HG02840 (cell line): ENCODE data around the gene SBF1.
"Not testable (repeated sequence)": the region's sequence is repeated elsewhere in the genome, so short reads cannot be mapped to it uniquely, and the experiment has no call there.

Experiments used
- ATAC-seq: cut with Tn5 transposase; IDR thresholded peaks from one replicate; pipeline ENCODE4 v1.9.1; 2021; ENCODE audit warnings: mild to moderate bottlenecking, moderate library complexity, moderate number of reproducible peaks; ENCODE audit not compliant: unreplicated experiment, low FRiP score

Gene SBF1

DNA sequence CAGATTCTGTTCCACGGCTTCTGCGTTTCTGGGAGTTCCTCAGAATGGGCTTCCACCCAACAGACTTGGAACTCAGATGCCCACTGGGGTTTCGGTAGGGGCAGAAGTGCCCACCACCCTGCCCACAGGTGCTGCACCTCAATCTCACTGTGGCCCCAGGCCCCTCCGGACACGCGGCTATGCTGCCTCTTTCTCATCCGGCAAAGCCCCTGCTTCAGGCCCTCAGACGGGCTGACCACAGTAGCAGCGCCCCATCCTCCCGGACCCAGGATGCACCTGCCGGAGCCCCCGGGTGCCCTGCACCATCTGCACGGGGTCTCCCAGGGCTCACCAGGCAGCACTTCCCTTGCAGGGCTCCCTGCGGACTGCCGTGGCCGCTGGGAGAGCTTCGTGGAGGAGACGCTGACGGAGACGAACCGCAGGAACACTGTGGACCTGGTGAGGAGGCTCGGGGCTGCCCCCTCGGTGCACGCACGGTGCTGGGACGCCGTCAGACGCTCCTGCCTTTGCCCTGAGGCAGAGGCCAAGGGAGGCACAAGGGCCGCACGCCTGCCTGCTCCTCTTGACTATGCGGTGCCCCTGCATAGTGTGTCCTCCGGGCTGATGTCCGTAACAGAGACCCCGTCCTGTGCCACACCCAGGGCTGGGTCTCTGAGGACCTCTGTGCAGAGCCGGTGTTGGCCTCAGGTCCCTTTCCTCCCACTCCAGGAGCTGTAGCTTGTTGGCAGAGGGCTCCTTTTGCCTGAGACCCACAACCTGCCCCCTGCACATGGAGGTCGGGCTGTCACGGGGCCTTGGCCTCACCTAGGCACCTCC lies 38.6 kb downstream of the SBF1 start:
- no peak for ATAC-seq

DNA sequence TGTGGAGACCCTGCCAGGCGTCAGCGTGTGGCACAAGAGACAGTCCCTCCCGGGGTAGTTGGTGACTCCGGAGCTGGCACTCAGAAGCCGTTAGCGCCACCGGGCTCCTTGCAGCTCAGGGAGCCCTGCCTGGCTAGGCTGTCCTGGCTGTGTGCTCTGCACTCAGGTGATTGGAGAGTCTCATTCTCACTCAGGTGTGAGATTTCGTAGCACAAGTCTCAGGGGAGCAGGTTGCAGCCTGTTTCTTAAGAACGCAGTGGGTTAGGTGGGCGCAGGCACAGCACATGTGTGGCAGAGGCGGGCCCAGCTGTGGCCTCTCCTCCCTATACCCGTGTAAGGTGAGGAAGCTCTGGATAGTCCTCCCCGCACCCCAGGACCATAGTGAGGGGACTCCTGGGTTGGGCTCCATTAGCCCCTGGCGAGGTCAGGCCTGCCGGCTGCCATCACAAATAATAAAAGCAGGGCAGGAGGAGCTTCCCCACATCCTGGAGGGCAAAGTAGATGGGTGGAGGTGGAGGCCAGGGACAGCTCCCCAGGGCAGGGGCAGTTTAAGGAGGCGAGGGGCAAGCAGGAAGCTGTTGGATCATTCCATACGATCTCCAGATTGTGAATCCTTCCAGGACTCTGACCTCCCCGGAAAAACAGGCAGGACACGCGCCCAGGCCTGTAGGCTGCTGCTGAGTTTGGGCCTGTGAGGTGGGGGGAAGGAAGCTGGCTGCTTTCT lies 39.4 kb downstream of the SBF1 start:
- no peak for ATAC-seq

DNA sequence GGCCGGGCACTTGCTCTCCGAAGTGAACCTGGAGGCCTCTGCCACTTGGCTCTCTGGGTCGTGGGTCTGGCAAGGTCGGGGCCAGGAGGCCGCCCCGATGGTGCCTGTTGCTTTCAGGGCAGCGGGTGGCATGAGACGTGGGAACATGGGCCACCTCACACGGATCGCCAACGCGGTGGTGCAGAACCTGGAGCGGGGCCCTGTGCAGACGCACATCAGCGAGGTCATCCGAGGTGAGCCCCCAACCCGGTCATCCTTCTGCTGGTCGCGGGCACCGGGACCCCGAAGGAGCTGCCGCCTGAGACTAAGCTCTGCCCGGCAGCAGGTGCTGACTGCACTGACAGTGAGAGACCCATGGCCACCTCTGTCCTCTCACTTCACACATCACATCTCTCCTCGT lies 40.0 kb downstream of the SBF1 start:
- no peak for ATAC-seq

DNA sequence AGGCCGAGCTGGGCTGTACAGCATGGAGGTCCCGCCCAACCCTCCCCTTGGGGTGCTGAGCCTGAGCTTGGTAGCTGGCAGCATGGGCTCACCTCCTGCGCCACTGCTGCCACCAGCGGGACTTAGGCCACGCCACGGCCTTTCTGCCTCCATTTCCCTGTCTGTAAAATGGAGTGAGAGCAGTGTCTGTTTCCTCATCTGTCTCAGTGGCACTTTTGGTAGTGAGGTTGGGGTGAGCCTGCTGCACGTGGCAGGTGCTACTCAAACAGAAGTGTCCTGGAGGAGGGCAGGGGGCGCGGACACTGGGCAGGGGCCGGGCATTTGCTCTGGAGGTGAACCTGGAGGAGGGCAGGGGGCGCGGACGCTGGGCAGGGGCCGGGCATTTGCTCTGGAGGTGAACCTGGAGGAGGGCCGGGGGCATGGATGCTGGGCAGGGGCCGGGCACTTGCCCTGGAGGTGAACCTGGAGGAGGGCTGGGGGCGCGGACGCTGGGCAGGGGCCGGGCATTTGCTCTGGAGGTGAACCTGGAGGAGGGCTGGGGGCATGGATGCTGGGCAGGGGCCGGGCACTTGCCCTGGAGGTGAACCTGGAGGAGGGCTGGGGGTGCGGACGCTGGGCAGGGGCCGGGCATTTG lies 41.8 kb downstream of the SBF1 start:
- not testable (repeated sequence) for ATAC-seq

DNA sequence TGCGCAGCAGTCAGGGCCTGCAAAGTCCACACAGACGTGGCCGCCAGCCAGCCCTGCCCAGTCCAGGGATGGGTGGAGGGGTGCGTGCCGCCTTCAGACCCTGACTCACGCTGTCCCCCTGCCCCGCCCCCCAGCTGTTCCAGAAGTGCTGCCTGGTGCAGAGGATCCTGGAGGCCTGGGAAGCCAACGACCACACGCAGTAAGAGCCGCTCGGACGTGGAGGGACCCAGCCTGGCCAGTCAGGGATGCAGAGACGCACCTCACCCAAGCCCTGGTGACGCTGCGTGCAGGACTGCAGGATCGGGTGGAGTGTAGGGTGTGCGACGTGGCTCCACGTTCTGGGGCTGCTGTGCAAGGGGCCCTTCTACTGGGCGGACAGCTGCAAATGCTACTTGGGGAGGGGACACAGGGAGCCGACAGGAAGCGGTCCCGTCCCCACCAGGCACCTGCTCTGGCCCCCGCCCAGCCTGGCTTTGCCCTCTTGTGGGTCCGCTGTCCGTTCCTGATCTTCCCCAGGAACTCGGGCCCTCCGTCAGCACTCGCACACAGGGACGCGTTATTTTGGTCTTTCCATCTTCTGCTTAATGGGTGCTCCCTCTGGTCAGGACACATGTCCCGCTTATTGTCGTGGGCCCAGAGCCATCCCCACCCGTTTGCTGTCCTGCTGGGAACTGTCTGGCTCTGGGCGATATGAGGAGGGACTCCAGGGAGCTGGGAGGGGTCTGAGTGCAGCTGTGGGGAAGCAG lies 42.5 kb downstream of the SBF1 start:
- ATAC-seq: no peak

DNA sequence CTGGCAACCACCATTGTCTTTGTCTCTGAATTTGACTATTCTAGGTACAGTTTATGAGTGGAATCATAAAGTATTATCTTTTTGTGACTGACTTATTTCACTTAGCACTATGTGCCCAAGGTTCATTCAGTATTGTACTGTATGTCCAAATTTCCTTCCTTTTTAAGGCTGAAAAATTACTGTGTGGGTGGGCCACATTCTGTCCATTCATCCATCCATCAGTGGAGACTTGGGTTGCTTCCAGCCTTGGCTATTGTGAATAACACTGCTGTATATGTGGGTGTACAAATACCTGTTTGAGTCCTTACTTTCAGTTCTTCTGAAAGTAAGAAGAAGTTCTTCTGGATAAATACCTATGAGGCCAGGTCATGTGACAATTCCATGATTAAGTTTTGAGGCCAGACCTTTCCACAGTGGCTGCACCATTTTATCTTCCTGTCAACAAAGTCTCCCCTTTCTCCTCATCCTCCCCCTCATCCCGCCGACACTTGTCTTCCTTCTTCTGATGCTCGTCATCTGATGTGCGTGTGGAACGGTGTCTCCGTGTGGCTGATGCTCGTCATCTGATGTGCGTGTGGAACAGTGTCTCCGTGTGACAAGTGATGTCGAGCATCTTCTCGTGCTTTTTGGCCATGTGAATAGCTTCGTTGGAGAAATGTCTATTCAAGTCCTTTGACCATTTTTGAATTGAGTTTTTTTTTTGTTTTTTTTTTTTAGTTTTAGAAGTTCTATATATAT lies 49.5 kb downstream of the SBF1 start:
- ATAC-seq: no peak

DNA sequence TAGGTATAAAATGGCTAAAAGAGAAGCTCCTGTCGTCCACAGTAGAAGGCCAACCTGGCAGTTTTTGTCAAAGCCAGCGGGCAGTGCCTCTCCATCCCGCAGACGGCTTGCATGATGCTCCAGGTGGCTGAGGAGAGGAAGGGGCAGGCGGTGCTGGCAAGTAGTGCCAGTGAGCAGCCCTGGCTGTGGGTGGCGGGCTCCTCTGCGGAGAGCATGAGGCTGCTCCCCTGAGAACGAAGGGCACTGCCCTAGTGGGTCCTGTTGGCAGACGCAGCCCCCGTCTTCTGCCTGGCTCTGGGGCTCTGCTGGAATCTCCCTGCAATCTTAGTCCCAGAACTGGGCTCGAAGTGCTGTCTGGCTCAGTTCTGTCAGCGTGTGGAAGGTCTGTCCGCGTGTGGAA lies 50.9 kb downstream of the SBF1 start:
- no peak for ATAC-seq

DNA sequence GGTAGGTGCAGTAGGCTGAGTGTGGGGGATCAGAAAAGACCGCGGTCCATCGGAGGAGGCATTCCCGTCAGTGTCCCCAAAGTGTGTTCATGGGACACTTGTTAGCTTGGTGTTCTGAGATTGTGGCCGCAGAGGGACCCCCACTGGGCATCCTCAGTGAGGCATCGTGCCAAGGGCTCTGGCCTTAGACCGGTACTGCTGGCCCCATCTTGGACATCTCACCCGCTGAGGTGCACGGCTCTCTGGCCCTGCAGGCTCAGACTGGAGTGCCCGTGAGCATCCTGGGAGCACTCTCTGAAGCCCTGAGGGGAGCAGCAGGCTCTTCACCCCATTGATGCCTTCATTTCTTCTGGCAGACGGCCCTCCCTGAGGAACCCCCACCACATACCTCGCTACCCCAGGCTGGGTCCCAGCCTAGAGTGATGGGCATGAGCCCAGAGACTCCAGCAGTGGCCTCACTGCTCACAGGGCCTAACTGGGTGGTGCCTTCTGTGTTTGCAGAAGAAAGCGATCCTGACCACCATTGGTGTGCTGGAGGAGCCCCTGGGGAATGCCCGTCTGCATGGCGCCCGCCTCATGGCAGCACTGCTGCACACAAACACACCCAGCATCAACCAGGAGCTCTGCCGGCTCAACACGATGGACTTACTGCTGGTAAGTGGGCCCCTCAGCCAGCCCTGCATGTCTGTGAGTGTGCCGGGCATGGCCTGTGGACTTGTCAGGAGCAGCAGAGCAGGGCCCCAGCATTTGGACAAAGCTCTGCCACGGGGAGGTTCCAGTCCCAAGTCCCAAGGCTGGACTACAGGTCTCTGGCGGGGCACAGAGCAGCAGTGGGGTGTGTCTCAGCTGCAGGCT lies 51.6 kb downstream of the SBF1 start:
- ATAC-seq: no peak

DNA sequence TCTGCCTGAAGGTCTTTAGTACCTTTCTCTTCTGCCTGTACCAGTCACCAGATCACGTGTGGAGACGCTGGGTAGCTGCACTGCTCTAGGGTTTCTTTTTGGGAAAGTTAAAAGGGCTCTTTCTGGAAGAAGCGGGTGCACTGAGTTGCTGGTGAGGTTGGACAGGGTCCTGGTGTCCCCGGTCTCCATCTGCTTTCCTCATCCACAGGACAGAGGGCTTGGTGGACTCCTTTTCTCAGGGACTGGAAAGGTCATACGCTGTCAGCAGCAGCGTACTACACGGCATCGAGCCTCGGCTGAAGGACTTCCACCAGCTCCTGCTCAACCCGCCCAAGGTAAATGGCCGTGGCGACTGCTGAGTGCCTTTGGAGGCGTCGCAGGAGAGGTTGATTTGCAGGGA lies 52.8 kb downstream of the SBF1 start:
- ATAC-seq: no peak

DNA sequence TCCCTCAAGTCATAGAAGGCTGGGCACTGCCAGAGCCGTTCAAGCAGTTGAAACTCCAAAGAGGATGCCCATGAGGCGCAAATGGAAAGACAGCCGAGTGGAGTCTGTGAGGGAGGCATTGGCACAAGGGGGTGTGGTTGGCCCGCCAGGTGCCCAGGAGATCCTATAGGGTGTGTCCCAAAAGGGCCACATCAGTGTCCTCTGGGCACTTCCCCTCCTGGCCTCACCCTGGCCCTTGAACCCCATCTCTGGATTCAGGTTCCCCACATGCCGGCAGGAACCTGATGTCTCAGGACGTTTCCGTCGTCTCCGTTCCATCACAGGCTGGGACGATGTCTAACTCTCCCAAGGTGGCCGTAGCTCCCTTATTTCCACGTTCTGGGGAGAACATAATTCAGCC lies 54.3 kb downstream of the SBF1 start:
- ATAC-seq: no peak

DNA sequence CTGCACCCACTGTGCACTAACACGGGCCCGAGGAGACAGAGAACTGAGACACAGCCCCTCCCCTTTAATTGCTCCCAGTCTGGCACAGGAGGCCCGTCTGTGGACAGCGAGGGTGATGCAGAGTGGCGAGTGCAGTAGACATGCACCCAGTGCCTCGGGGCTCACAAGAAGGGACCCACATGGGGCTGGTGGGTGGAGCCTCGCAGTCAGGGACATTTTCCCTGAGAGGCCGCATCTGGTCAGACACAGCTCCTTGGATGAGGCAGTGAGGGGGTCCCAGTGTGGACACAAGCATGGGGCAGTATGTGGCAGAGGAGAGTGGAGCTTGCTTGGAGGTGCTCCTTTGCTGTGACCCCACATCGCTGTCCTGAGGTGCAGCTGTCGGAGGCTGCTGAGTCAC lies 54.8 kb downstream of the SBF1 start:
- no peak for ATAC-seq

DNA sequence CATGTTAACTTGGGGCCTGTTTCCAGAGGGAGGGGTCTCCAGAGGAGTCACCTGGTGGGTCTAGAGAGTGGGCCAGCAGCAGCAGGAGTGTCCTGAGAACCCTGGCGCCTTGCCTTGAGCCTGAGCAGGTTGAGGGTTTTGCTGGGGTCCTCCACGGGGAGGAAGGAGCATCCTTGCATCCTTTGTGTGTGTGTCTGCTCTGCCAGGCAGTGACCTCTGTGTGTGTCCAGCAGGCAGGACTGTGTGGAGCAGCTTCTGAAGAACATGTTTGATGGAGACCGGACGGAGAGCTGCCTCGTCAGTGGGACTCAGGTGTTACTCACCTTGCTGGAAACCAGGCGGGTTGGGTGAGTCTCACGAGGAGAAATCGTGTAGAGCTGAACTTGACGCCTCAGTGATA lies 55.7 kb downstream of the SBF1 start:
- ATAC-seq: no peak

DNA sequence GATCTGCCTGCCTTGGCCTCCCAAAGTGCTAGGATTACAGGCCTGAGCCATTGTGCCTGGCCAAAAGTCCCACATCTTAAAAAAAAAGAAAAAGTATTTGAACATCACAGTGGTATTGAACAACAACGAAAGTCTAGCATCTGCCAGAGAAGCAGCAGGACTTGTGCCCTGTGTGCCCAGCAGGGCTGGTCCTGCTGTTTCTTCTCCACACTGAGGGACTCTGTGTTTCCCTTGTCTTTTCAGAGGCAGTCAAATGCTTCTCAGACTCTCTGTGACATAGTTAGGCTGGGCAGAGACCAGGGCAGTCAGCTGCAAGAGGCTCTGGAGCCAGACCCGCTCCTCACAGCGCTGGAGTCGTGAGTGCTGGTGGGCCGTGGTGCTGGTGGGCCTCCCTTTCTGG lies 56.2 kb downstream of the SBF1 start:
- no peak for ATAC-seq

DNA sequence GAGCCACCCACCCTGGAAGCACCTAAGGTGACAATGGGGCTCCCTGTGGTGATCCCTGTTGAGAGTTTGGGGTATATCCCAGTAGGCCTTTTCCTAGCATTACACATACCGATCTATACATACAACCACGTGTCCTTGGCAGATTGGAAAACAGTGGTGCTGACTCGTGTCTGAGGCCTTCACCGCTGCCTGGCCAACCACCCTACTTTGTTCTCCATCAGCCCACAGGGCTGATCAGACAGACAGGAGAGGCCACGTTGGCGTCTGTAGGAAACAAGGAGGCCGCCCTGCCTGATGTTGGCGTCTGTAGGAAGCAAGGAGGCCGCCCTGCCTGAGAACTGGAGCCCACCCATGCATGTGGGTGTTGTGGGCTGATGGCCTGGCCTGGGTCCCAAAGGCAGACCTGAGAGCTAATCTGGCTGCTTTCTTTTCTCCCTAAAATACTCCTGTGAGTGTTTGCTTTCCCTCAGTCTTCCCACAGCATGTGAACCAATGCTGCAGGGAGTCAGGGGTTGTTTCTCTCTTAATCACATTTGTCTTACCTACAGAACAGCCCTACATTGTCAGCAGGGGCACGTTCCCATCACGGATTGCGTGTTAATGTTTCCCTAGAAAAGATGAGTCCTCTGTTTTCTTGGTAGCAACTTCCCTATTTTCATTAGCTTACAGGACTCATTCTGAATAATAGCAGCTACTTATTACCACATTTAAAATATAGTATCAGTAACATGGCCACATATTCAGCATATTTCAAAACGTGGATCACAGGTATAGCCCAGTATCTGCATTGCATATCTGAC lies 57.2 kb downstream of the SBF1 start:
- ATAC-seq: no peak

DNA sequence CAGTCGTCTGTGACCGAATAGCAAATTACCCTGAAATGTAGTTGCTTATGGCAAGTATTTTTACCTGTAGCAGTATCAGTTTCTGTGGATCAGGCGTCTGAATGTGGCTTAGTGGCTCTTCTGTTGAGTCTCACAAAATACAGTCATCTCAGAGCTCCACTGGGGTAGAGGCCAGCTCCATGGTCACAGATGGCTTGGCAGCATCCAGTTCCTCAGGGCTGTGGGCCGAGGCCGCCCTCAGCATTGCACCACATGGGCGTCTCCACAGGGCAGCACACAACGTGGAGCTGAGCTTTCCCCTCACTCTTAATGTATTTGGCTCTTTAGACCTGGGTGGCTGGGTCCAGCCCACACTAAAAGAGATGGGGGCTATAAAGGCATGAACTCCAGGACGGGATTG lies 57.8 kb downstream of the SBF1 start:
- no peak for ATAC-seq

DNA sequence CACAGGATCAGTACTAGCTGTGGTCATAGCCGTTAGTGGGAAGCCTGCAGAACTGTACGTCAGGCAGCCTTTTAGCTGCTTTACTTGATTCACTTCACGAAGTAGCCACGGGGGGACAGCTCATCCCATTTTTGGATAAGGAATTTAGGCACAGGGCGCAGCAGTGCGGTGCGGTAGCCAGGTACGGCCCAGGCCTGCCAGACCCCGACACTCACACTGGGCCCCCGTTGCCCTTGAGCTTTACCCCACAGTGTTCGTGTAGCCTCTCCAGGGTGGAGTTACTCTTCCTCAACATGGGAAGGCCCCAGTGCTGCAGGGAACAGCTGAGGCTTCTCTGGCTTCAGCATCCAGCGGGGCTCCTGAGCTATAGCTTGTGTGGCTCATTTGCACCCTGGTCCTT lies 59.4 kb downstream of the SBF1 start:
- no peak for ATAC-seq

DNA sequence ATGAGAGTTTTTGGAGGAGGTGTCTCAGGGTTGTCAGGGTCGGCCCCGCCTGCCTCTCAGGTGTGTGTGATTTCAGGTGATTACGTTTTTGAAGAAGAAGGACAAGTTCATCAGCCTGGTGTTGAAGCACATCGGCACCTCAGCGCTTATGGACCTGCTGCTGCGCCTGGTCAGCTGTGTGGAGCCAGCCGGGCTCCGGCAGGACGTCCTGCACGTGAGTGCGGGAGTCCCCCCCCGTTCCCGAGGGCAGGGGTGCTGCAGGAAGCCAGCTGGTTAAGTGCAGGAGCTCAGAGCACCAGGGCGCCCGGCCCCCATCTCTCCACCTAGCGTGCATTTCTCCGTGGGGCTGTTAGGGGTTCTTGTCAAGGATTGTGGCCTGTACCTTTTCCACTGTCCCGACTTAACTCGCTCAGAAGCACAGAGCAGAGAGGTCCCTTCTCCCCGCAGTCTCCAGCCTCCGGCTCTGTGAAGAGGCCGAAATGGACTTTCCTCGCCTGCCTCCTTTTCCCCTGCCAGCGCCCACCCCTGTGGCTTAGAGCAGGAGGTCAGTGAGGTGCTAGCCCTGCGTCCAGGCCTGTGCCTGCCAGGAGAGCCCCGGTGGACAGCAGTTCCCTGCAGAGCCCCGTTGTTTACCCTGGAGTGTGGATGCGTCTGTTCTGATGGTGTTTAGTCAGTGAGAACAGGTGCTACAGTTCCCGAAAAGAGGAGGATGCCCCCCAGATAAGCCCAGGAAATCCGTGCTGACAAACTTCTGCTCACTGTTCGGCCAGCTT lies 60.2 kb downstream of the SBF1 start:
- no peak for ATAC-seq

DNA sequence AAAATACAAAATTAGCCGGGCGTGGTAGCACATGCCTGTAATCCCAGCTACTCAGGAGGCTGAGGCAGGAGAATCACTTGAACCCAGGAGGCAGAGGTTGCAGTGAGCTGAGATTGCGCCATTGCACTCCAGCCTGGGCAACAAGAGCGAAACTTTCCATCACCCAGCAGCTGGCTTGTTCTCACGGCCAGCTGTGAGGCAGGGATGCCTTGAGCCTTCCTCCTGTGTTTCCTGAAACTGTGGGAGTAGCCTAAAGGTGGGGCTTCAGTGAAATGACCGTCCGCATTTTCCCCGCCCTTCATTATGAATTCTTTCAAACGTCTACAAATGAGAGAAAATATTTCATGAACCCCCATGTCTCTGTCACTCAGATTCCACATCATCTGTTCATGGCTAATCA lies 65.9 kb downstream of the SBF1 start:
- not testable (repeated sequence) for ATAC-seq
